ENCODE data around the gene SLC35F4.

GRCh38 chr14:57835766-57836165, 30.1 kb downstream of the SLC35F4 start:
- TF ChIP-seq CTCF (IDR thresholded peaks at IDR 0.05; ENCODE audit: insufficient read depth, low read length) = no peak
- no peak for TF ChIP-seq POLR2AphosphoS5 (IDR thresholded peaks at IDR 0.05; ENCODE audit: low read depth)
- no peak for TF ChIP-seq REST (IDR thresholded peaks at IDR 0.05; ENCODE audit: insufficient replicate concordance, low read depth)
